Neuron (in vitro differentiated cells): ENCODE measurements around the gene LRRC4.

Experiments
- H2AFZ ChIP-seq: one replicate; pipeline ENCODE4 v1.6.1; 2013; ENCODE audit warnings: low read depth, mild to moderate bottlenecking, inconsistent platforms, low read length, moderate library complexity
- H3K27me3 ChIP-seq: one replicate; pipeline ENCODE4 v1.6.1; 2013; ENCODE audit warnings: low read length; ENCODE audit not compliant: insufficient read depth
- H3K36me3 ChIP-seq: one replicate; pipeline ENCODE4 v1.6.1; 2013; ENCODE audit warnings: low read length; ENCODE audit not compliant: insufficient read depth
- H3K4me1 ChIP-seq: one replicate; pipeline ENCODE4 v1.6.1; 2013; ENCODE audit warnings: low read length; ENCODE audit not compliant: insufficient read depth
- H3K4me3 ChIP-seq: 2 replicates; pipeline ENCODE4 v1.5.1; 2013; ENCODE audit warnings: mild to moderate bottlenecking, low read length, moderate library complexity
- H3K9me3 ChIP-seq: one replicate; pipeline ENCODE4 v1.6.1; 2013; ENCODE audit warnings: low read length

Gene LRRC4

DNA sequence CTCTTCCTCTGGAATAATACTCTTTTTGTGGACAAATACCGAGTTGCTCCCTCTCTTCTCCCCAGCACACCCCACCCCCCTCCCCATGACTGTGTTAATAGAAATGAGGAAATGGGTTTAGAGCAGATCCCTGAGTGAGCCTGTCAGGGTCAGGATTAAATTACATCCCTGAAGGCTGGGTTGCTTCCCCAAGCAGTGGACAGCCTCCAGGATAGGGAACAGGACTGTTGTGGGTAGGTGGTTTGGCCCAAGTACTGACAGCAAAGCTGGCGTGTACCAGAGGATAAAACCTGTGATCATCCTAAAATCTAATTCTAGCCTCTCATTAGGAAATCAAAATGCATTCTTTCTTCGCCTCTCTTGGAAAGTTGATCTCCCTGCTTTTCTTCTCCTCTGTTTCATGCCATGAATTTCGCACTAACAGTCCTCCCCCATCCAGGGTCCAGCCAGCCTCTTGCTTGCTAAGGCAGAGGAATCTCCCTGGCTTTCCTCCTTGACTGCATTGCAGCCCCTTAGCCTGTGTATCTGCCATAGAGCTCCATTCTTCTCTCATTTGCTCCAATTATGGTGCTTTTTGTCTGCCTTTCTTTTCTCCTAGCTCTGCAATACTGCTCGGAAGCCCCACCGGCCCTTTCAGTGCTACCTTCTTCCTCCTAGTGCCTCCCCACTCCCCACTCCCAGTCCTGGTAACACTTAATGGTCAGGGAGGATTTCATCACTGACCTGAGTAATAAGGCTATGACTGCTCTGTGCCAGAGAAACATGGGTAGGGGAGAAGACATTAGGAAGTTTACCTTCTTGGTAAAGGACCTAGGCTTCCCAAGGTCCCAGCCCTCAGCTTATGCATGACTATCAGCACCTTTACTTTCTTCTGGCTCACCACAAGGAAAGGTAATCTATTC, 8.4 kb downstream of the LRRC4 start:
- Histone ChIP-seq H3K27me3 (no peaks in the 10 kb centered on the region), H2AFZ (no peak overlapping the region), H3K9me3 (no peaks in the 10 kb centered on the region), H3K4me1 (peaks cover 51% of the 10 kb centered on the region), H3K4me3 (no peak overlapping the region), H3K36me3 (peaks cover 52% of the 10 kb centered on the region)

DNA sequence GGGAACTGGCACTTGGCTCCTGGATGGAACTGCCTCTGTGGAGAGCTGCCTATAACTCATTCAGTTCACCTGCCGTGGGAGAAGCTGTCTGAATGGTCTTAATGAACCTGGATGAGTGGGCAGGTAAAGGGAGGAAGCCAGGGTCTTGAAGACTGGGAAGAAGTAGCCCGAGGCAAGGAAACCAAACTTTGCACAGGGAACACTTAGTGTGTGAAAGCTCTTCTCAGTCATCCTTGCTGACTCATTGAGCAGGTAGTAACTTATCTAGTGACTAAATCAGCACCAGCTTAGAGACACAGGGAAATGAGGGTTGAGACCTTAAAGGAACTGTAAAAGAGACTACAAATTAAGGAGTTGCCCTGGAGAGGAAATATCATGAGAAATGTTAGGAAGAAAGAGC, 9.9 kb downstream of the LRRC4 start:
- H3K9me3 ChIP-seq, result no peaks in the 10 kb centered on the region
- H2AFZ ChIP-seq, result no peak overlapping the region
- no peaks in the 10 kb centered on the region for H3K27me3 ChIP-seq
- peaks cover 36% of the 10 kb centered on the region for H3K4me1 ChIP-seq
- peaks cover 53% of the 10 kb centered on the region for H3K36me3 ChIP-seq
- no peak overlapping the region for H3K4me3 ChIP-seq

DNA sequence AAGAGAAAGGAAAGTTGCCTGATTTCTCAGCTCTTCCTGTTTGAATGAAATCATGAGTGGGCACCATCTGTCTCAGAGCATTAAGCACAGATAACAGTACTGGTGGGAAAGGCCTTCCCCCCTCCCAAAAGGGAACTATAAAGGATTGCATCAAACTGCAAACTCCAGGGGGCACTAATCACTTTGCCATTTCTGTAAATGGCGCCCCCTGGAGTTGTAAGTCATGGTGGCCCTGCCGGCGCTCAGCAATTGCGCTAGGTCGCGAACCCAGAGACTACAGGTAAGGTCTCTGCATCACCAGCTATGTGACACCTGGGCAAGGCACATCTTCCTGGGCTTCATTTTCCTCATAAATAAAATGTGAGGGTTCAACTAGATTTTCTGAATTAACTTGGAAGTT, 11.1 kb downstream of the LRRC4 start:
- H3K36me3 ChIP-seq, result peaks cover 46% of the 10 kb centered on the region
- no peaks in the 10 kb centered on the region for H3K9me3 ChIP-seq
- peaks cover 25% of the 10 kb centered on the region for H3K4me1 ChIP-seq
- H3K4me3 ChIP-seq, result no peak overlapping the region
- H3K27me3 ChIP-seq, result no peaks in the 10 kb centered on the region
- no peak overlapping the region for H2AFZ ChIP-seq

DNA sequence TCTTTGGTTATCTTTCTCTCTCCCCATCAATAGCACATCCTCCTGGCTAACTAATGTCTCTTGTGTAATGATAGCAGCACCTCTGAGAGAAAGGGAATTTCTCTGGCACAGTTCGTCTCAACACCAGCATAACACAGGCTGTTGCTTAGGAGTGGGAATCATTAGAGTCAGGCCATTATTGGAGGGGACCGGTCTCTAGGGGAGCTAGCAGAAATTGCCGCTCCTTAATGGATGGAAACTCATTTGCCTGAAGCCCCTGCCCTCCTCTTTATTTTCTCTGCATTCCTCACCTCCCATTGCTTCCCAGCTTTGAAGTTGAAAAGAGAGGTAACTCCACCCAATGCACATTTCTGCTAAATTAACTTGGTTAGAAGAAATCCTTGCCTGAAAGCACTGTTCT, 11.9 kb downstream of the LRRC4 start:
- Histone ChIP-seq H3K36me3 (peaks cover 38% of the 10 kb centered on the region), H2AFZ (no peak overlapping the region)

DNA sequence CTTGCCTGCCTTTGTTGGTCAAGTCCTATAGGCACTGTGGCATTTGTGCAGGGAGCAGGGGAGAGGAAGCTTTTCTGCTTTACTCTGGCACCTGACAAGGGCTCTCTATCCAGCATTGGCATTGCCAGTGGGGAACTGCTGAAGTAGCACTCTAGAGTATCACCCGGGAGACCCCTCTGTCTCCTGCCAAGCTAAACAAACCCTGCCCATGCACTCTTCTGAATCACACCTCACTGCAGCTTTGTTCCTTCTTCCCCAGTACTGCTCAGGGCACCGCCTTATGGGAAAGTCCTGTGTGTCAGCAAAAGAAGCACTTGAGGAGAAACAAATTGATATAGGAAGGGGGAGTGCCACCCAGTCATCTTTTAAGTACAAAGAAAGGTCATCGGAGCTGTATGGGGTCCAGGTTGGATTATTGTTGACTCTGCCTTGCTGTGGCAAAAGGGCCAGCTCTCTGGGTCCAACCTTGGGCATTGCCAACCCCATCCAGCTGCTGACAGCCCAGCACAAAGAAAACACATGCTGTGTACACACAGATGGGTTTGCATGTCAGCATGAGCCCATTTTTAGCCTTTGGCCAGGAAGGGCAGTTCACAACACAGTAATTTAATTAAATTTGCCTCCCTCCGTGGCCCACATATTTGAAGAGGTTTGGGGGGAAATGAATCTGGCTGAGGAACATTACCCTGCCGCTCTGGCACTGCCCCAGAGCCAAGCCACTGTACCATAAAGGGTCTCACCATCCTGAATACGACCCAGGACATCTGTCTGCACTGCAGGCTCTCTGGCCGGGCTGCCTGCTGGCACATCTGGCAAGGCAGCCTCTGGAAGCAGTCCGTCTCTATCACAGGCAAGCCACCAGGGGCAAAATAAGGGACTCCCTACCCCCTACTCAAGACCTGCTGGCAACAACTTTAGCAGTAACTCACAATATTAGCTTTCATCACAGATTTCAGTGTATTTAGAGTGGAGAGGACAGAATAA, 13.1 kb downstream of the LRRC4 start:
- H3K9me3 ChIP-seq, result no peaks in the 10 kb centered on the region
- H3K4me3 ChIP-seq, result no peak overlapping the region
- no peaks in the 10 kb centered on the region for H3K27me3 ChIP-seq
- no peak overlapping the region for H2AFZ ChIP-seq
- H3K4me1 ChIP-seq, result peaks cover 22% of the 10 kb centered on the region
- H3K36me3 ChIP-seq, result peaks cover 27% of the 10 kb centered on the region

More for the DNA sequence above, 11.9 kb downstream of the LRRC4 start:
- H3K4me1 ChIP-seq, result peaks cover 22% of the 10 kb centered on the region
- no peaks in the 10 kb centered on the region for H3K27me3 ChIP-seq
- no peak overlapping the region for H3K4me3 ChIP-seq
- H3K9me3 ChIP-seq, result no peaks in the 10 kb centered on the region

DNA sequence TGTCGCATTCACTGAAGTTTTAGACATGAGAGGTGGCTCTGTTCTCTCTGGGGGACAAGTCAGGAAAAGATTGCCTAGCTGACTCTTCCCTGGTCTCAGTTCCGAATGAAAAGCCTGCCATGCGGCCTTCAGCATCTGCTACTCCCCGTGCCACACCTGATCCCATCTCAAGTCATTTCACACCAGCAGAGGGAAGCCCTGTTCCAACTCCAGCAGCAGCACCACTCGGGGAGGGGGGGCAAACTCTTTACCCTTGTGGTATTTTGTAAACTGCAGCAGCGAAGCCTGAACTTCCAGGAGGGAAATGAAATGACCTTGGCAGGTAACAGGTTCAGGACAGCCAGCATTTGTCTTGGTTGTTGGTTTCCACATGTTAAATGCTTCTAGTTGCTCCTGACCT, 13.8 kb downstream of the LRRC4 start:
- Histone ChIP-seq H3K4me3 (no peak overlapping the region), H3K4me1 (peaks cover 24% of the 10 kb centered on the region), H3K36me3 (peaks cover 28% of the 10 kb centered on the region)

DNA sequence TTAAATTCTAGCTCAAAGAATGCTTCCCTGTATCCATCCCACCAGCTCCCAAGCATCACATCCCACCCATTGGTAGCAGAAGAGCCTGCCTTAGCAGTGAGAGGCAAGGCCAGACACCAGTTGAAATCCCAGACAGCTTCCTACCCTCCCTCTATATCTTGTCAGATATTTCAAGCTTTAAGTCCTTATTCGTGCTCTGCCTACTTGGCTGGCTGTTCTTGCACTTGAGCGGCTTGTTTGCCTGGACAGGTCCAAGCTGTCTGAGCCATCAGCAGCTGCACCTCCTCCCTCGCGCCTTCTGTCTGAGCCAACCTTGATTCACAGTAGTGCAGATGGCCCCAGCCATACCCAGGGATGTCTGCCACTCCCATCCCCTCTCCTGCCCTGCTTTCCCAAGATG, 16.4 kb downstream of the LRRC4 start:
- Histone ChIP-seq H3K27me3 (no peaks in the 10 kb centered on the region), H3K4me1 (peaks cover 42% of the 10 kb centered on the region), H3K9me3 (no peaks in the 10 kb centered on the region), H3K36me3 (peaks cover 10% of the 10 kb centered on the region), H3K4me3 (no peak overlapping the region), H2AFZ (no peak overlapping the region)

More for the DNA sequence above, 13.8 kb downstream of the LRRC4 start:
- no peak overlapping the region for H2AFZ ChIP-seq
- H3K27me3 ChIP-seq, result no peaks in the 10 kb centered on the region
- H3K9me3 ChIP-seq, result no peaks in the 10 kb centered on the region

DNA sequence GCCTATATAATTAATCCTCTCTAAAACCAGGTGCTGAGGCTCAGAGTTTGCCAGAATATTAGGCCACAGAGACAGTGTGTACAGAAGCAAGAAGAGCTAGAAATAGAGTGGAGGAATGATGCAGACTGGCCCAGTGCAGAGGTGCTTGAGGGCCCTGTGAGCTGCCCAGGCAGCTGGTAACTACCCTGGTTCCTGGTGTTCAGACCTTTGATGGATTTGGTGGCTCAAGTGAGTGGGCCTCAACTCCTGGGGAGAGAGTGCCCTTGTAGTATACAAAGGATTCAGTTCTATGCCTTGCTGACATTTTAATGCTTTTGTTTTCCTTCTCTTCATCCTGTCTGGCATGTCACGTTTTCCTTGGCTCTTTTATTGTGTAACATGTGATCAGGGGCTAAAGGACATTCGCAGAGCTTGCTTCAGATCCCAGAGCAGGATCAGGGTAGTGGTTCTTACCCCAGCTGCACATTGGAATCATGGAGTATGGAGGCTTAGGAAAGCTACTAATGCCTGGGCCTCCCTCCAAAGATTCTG, 20.0 kb downstream of the LRRC4 start:
- Histone ChIP-seq H3K9me3 (no peaks in the 10 kb centered on the region), H3K27me3 (no peaks in the 10 kb centered on the region), H2AFZ (no peak overlapping the region), H3K36me3 (peaks cover 15% of the 10 kb centered on the region), H3K4me1 (peaks cover 24% of the 10 kb centered on the region), H3K4me3 (no peak overlapping the region)

DNA sequence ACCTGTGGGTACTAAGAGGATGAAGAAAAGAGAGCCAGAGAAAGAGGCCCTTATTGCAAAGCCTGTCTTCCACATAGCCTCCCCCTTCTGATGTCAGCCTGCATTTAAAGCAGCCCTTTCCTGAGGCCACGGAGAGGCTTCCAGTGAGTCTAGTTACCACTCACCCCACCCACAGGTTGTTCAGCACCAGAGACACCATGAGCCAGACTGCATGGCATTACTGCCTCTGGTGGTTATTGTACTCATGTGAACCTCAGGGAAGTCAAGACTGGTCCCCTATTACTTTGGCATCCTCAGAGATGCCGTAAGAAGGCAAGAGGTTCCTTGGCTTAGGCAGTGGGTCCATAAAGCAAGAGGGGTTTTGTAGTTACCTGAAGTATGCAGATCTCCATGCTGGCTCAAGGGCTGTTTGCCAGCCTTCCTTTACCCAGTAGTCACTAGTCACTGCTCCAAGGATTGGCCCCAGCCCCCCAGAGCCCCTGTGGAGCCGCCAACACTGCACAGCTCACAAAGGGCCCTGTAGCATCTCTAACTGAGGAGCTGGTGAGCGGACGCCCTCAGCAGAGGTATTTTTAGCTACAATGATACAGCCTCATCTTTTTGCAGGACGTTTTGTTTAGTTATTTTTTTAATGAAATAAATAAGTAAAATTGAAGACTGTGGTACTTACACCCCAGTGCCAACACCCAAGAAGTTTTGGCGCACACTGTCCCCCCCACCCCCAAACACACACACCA, 20.7 kb downstream of the LRRC4 start:
- Histone ChIP-seq H3K4me3 (no peak overlapping the region), H2AFZ (no peak overlapping the region), H3K4me1 (peaks cover 30% of the 10 kb centered on the region), H3K9me3 (no peaks in the 10 kb centered on the region), H3K36me3 (peaks cover 15% of the 10 kb centered on the region), H3K27me3 (no peaks in the 10 kb centered on the region)

DNA sequence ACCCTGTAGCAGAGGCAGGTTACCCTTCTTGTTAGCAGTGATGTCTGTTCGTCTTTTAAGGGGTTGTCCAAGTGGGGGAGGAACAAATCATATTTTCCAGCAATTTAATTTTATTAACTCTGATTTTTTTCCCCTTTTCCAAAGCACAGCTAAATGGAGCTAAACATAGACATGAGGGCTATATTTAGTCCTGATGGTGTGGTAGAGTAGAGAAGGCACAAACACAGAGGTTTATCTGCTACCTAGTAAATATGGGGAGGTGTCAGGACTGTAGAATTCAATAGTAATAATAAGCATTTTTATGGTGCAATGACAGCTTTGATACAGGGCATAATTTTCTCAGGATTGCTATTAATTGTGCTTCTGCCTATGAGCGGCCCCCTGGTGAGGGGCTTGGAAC, 22.5 kb downstream of the LRRC4 start:
- Histone ChIP-seq H2AFZ (no peak overlapping the region), H3K9me3 (no peaks in the 10 kb centered on the region), H3K4me1 (peaks cover 36% of the 10 kb centered on the region), H3K27me3 (no peaks in the 10 kb centered on the region), H3K4me3 (no peak overlapping the region), H3K36me3 (peaks cover 18% of the 10 kb centered on the region)

DNA sequence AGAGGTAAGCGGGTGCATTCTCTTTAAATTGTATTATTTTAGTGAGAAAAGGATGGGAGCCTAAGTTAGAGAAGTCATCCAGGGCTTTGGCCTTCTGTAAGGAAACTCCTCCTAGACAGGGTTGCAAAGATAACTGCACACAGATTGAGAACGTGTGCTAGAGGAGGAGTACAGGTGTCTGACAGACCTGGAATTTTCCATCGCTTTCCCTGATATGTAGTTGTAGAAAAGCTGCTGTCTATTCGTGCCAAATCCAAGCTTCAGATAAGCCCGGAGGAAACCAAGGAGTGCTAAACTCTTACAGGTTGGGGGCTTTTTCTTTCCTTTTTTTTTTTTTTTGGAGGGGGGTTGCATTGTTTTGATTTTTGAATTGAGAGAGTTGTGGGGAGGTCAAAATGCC, 23.1 kb downstream of the LRRC4 start:
- Histone ChIP-seq H3K9me3 (no peaks in the 10 kb centered on the region), H3K36me3 (peaks cover 22% of the 10 kb centered on the region), H3K4me1 (peaks cover 36% of the 10 kb centered on the region), H3K4me3 (no peak overlapping the region), H2AFZ (no peak overlapping the region), H3K27me3 (no peaks in the 10 kb centered on the region)

DNA sequence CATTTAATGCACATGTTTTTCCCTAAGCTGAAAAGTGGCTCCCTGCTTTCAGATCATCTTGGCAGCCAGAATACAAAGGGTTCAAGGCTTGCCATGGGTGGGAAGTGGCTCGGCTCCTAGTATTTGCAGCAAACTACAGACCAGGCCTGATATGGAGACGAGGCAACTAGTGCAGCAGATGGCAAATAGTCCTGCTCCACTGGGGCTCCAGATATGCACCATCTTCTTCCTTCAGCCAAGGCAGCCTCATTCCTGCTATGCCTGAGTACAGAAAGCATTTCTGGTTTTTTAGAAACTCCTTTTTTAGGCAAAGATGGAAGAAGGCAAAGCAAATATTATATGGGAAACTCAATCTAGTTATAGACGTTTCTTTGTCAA, 23.9 kb downstream of the LRRC4 start:
- H3K4me3 ChIP-seq, result no peak overlapping the region
- H3K4me1 ChIP-seq, result peaks cover 32% of the 10 kb centered on the region
- H2AFZ ChIP-seq, result no peak overlapping the region
- peaks cover 20% of the 10 kb centered on the region for H3K36me3 ChIP-seq
- no peaks in the 10 kb centered on the region for H3K9me3 ChIP-seq
- H3K27me3 ChIP-seq, result no peaks in the 10 kb centered on the region
